HG02884 (cell line): Measurements from ENCODE around the gene CHKB.
"Not testable (repeated sequence)": the region's sequence is repeated elsewhere in the genome, so short reads cannot be mapped to it uniquely, and the experiment has no call there.

Experiments used
- ATAC-seq: cut with Tn5 transposase; IDR thresholded peaks from one replicate; pipeline ENCODE4 v1.9.1; 2021; ENCODE audit warnings: mild to moderate bottlenecking, moderate library complexity; ENCODE audit not compliant: unreplicated experiment

The CHKB gene

DNA sequence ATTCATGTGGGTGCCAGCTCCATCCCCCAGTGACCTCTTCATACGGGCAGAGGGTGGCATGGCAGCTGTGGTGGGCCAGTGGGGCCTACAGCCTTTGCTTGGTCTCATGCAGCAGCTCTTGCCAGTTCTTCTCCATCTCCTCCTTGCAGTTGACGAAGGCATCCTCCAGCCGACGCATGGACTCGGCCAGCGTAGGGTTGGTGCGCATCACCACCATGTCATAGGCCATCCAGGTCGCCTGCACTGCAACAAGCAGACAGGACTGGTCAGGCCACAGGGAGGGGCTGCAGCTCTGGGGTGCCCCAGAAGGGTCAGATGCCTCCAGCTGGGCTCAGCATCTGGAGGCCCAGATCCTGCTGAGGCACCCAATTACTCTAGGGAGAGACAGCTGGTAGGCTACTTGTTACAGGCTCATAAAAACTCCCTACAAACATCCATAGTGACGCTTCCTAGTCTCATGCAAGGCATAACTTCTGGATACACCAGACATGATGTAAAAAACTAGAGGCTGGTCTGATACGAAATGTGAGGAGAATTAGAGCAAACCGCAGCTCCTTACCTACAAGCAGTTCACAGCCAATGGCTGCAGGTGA, 31.4 kb downstream of the CHKB start:
- ATAC-seq = no peak

DNA sequence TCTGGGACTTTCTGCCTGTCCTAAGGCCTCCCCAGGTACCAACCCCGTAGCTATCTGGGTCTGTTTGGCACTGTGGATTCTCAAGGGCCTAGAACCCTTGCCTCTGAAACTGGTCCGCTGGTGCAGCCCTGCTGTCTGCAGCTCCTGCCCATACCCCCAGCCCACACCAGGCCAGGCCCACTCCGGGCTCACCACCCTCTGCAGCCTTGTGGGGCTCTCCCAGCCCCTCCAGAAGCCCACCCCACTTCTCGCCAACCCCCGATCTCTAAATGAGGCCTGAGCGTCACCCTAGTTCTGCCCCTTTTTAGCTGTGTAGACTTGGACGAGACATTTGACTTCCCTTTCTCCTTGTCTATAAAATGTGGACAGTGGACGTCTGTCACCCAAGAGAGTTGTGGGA, 32.3 kb downstream of the CHKB start:
- ATAC-seq = no peak

DNA sequence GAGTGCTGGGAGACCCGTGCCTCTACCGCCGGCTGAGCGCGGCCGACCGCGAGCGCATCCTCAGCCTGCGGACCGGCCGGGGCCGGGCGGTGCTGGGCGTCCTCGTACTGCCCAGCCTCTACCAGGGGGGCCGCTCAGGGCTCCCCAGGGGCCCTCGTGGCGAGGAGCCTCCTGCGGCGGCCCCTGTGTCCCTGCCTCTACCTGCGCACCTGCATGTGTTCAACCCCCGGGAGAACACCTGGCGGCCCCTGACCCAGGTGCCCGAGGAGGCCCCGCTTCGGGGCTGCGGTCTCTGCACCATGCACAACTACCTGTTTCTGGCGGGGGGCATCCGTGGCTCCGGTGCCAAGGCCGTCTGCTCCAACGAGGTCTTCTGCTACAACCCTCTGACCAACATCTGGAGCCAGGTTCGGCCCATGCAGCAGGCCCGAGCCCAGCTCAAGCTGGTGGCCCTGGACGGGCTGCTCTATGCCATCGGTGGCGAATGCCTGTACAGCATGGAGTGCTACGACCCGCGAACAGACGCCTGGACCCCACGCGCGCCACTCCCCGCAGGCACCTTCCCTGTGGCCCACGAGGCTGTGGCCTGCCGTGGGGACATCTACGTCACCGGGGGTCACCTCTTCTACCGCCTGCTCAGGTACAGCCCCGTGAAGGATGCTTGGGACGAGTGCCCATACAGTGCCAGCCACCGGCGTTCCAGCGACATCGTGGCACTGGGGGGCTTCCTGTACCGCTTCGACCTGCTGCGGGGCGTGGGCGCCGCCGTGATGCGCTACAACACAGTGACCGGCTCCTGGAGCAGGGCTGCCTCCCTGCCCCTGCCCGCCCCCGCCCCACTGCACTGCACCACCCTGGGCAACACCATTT, 33.5 kb downstream of the CHKB start:
- ATAC-seq = no peak

DNA sequence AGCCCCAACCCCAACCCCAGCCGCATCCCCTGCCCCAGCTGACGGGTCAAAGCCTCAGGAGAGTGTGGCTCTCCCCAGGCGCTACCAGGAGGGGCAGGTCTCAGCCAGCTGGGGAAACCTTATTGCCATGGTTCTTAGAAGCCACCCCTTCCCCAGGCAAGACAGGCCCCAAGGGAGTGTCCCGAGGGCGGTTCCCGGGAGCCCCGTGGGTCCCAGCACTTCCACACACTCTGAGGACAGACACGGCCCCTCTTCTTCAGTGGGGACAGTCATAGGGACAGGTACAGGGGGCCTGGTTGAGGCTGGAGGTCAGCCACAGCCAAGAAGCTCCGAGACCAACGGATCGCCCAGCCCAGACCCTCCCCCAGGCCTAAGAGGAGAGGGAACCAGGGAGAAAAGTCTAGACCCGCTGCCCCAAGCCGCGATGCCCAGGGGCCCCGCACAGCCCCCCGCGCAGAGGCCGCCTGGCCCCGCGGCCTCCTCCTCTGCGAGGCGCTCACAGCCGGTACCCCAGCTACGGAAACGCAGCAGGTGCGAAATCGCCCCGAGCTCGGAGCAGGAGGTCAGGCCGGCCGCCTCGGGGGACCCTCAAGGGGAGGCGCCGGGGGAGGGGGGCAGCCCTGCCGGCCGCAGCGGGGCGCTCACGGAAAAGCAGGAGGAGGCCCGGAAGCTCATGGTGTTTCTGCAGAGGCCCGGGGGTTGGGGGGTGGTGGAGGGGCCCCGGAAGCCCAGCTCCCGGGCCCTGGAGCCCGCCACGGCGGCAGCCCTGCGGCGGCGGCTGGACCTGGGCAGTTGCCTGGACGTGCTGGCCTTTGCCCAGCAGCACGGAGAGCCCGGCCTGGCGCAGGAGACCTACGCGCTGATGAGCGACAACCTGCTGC, 34.4 kb downstream of the CHKB start:
- ATAC-seq = no peak

DNA sequence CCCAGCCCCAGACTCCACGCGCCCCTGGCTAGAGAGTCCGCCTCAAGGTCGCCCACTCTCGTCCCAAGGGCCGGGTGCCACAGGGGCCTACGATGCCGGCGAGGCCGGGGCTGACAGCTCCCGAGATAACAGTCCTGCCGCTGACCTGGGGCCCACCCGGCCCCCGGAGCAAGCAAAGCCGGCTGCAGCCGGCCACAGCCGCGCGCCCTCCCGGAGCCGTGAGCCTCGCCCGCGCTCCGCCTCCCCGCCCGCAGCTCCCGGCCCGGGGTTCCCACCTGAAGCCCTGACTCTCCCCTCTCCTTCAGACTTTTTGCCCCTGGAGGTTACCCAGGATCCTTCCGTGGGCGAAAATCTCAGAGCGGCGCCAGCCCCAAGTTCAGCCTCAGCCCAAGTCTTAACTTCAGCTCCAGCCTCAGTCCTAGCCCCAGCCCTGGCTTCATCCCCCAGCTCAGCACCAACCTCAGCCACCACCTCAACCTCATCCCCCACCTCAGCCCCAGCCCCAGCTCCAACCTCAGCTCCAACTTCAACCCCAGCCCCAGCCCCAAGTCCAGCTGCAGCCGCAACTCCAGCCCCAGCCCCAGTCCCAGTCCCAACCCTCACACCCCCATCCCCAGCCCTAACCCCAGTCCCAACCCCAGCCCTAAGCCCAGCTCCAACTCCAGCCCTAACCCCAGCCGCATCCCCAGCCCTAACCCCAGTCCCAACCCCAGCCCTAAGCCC, 35.2 kb downstream of the CHKB start:
- ATAC-seq = no peak

DNA sequence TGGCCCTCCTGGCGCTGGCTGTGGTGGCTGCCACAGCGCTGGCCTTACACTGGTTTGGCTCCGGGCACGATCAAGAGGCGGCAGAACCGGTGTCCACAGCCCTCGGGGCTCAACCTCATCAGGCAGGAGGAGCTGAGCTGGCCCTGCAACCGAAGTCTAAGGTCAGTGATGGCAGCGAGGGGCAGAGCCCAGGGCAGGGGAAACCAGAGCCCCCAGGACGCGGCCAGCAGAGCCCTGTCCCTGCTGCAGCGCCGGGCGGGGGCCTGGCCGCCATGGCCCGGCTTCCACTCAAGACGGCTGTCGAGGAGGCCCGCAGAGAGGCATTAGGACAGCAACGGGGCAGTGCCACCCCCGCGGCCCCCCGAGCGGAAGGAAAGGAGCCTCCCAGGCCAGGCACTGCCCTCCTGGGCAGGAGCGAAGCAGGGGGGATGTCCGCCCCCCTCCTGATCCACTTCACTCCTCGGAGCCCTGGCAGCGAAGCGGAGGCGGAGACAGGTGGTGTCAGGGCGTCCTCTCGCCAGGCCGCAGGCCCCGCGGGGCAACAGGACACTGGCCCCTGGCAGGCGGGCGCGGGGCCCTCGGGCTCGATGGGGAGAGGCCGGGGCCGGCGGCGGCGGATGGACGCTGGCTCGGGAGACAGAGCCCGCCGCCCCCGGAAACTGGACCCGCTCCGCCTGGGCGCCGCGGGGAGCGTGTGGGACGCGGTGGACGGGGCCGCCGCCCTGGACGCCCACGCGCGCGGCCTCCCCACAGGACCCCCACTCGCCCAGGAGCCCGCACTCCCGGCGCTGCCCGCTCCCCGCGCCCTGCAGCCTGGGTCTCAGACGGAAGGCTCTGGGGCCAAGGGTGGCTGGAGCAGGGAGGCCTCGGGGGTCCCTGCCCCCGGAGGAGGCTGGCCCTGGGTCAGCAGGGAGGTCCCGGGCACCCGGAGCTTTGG, 36.1 kb downstream of the CHKB start:
- ATAC-seq = no peak

DNA sequence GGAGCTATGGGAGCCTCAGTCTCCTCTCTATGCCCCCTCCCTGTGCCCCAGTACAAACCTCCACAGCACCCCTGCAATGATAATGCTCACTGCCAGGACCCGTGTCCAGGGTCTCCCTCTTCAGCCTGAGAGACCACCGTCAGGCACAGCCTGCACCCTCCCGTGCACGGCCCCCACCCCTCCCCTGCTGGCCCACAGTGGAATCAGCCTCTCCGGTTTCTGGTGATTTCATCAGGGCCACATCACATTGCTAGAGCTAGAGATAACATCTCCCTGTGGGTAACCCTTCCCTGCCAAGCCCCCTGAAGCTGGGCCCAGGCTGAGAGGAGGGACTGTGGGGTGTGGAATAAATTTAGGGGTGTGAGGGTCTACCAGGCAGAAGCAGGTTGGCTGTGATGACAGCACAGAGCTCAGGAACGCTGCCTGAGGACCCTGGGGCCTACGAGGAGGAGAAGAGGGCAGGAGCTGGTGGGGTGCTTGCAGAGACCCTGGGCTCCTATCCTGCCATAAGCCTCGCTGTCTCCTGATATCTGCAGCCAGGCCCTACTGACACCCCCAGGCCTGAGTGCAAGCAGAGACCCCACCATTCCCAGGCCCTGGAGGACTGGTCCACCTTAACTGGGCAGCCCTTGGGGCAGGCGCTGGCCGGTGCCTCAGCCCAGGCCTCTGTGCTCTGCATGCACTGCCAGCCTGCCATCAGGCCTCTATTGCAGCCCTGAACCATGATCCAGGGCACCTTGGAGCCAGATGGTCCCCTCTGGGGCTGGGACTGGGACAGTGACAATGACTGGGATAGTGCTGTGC, 36.9 kb downstream of the CHKB start, which contains the start of gene KLHDC7B:
TSS of gene KLHDC7B (plus strand) at position 378 of the 804 bp plus-strand sequence. CDS start at position 723, 345 bp downstream.
- no peak for ATAC-seq

DNA sequence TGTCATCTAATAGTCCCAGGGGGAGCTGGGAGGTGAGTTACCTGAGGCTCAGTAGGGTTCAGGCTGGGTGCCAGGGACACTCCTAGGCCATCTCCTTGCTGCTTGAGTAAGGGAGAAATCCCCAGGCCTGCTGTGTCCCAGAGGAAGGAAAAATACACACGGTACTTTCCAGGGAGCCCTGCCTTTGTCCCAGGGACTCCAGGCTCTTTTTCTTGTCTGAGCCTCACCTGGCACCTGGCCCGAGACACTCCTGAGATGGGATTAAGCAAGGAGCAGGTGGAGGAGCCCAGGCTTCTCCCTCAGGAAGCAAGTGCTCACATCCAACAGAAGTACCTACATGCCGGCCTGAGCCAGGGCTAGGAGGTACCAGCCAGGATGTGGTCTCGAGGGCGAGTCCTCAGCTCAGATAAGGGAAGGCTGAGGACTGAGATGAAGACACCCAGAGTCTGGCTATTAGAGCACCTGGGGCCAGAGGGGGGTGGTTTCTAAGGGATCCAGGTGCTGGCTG, 37.8 kb downstream of the CHKB start:
- ATAC-seq = no peak

DNA sequence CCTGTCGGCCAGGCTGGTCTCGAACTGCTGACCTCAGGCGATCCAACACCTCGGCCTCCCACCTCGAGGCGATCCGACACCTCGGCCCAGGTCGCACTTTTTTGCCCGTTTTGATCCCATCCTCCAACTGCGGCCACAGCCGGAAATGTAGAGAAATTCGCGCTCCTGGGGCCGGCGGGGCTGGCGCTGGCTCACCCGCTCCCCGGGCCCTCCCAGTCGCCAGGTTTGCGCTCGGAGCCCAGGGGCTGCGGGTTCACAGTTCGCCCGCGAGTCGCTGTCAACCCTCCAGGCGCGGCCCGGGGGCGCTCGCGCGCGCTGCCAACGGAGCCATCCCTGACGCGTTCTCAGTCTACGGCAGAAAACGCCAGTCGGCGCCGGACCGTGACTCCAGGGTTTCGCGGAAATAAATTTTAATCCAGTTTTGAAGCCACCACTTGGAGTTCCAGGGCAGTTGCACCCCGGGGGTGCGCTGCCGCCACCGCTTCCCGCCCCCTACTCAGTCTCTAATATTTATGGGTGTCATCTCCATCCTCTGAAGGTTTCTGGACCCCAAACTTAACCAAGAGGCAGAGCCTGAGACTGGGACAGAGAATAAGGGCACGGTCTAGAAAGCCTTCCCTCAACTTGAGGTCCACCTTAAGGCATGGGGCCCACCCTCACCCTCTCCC, 38.4 kb downstream of the CHKB start:
- ATAC-seq = no peak

DNA sequence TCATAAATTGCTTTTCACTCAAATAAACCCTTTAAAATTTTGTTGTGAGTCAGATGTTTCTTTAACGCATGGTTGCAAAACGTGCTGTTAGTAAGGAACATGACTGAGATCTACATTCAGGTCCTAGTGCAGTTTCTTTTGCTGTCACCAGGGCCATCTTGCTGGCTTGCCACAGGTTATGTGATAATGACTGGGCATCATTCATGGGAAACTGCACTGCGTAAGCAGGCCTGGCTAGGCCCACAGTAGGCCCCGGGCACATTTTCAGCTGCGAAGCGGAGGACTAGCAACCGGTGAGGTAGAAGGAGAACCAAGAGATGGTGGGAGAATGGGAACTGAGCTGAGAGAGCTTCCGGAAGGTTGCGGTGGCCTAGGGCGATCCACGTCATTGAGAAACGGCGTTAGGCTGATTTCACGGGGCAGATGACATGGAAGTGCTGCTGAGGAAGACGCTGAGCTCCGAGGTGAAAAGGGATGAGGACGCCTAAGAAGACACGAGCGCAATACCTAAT, 40.2 kb downstream of the CHKB start:
- ATAC-seq = no peak

DNA sequence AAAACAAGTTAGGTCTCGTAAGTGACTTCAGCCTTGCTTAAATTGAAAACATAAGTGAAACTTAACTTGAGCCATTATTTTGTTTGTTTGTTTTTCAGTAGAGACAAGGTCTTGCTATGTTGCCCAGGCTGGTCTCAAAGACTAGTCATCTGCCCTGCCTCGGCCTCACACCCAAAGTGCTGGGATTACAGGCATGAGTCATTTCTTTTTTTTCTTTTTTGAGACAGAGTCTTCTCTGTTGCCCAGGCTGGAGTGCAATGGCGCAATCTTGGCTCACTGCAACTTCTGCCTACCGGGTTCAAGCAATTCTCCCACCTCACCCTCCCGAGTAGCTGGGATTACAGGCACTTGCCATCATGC, 41.0 kb downstream of the CHKB start:
- not testable (repeated sequence) for ATAC-seq

DNA sequence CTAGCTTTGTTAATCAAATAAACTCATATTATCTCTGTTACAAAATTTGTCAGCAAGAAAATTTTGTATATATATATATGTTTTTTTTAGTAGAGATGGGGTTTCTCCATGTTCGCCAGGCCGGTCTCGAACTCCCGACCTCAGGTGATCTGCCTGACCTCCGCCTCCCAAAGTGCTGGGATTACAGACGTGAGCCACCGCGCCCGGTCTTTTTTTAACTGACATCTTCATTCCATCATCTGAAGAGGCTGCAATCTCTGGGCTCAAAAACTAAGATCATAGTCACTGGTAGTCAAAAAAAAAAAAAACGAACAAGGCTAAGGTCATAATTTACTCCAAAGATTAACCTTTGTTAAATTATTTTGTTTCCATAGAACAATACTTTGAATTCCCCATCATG, 42.3 kb downstream of the CHKB start:
- ATAC-seq = no peak

DNA sequence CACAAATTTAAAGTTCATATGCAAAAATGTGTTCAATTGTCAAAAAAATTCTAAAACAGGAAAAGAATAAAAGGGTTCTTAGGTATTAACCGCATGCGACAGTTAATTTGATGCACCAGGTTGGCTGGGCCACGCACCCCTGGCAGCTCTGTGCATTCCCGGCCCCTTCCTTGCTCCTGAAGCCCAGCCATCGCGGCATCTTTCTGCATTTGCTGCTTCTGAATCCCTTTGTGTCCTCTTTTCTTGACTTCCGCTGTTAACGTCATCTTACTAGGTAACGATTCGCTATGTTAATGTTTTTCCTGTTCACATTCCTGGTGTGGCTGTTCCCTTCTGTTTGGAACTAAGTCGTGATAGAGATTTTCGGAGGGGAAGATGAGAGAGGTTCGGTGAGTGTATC, 44.9 kb downstream of the CHKB start:
- ATAC-seq = no peak

DNA sequence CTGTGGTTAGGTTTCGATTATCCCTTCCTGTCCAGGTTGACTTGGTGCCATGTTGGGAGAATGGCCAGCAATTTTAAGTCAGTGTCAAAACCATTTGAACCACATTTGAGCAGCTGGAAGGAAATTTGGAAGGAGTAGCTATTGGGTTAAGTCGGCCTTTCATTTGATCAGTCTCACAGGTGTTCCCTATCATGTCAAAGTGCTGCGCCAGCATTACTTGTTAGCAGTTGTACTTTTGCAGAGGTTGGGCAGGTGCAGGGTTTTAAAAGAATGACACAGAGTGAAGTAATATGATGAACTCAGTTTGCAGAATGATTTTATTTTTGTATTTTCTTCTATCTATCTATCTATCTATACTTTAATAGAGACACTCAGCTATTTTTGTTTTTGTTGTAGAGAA, 46.4 kb downstream of the CHKB start:
- no peak for ATAC-seq

DNA sequence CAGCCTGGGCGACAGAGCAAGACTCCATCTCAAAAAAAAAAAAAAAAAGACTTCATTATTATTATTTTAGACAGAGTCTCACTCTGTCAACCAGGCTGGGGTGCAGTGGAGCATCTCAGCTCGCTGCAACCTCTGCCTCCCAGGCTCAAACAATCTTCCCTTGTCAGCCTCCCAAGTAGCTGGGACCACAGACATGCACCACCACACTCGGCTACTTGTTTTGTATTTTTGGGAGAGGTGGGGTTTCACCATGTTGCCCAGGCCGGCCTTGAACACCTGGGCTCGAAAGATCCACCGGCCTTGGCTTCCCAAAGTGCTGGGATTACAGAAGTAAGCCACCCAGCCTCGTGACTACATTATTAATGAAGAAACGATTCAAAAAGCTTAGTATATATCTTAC, 47.5 kb downstream of the CHKB start:
- no peak for ATAC-seq

DNA sequence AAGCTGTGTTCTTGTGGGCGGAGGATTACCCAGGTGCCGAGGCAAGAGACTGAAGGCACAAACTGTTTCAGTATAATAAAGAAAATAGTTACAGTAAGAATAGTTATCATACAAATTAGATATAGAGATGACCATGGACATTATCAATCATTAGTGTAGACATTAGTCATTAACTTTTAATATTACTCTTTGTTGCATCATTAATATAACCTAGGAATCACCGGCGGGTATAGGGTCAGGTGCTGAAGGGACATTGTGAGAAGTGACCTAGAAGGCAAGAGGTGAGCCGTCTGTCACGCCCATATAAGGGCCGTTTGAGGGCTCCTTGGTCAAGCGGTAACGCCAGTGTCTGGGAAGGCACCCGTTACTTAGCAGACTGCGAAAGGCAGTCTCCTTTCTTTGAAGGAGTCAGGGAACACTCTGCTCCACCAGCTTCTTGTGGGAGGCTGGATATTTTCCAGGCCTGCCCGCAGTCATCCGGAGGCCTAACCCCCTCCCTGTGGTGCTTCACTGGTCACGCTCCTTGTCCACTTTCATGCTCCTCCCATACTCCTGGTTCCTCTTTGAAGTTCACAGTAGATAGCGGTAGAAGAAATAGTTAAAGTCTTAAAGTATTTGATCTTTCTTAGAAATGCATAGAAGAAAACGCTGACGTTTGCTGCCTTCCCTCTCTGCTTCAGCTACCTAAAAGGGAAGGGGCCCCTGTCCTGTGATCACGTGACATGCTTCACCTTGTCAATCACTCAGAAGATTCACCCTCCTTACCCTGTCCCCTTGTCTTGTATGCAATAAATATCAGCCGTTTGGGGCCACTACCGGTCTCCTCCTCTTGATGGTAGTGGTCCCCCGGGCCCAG, 48.6 kb downstream of the CHKB start:
- not testable (repeated sequence) for ATAC-seq
